ENCODE data around the gene MYO9B.

DNA sequence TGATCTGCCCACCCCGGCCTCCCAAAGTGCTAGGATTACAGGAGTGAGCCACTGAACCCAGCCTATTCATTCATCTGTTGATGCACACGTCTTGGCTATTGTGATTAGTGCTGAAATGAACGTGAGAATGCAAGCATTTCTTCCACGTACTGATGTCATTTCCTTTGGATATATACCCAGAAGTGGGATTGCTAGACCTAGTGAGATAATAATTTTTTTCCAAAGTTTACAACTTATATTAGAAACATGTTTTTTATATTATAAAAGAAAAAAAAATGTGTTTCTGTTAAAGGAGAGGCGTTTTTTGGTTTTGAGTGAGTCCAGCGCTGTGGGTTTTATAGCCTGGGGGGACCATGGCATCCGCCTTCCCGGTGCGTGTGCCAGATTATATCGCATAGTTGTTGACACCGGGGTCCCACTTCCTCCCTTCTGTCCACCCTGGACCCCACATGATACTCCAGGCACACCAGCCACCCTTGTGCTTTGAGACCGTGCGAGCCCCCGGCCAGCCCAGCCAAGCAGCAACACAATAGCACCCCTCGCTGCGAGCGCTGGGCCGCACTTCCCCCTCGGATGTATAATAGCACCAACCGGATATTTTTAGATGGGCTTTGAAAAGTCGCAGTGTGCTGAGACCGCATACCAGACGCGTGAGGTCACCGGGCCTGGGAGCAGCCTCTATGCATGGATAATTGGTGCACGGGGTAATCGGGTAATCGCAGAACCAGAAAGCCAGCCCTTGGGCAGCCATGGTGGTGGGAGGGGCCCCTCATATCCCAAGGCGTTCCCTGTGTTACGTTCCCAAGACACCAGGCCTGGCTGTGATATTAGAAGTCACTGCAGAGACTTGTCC lies 59.6 kb downstream of the MYO9B start:
- TF ChIP-seq, protein P1, sequence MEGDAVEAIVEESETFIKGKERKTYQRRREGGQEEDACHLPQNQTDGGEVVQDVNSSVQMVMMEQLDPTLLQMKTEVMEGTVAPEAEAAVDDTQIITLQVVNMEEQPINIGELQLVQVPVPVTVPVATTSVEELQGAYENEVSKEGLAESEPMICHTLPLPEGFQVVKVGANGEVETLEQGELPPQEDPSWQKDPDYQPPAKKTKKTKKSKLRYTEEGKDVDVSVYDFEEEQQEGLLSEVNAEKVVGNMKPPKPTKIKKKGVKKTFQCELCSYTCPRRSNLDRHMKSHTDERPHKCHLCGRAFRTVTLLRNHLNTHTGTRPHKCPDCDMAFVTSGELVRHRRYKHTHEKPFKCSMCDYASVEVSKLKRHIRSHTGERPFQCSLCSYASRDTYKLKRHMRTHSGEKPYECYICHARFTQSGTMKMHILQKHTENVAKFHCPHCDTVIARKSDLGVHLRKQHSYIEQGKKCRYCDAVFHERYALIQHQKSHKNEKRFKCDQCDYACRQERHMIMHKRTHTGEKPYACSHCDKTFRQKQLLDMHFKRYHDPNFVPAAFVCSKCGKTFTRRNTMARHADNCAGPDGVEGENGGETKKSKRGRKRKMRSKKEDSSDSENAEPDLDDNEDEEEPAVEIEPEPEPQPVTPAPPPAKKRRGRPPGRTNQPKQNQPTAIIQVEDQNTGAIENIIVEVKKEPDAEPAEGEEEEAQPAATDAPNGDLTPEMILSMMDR (optimal IDR thresholded peaks at IDR 0.05 in 1 of 3, IDR thresholded peaks at IDR 0.05 in 1 of 3, conservative IDR thresholded peaks at IDR 0.05 in 1 of 3; ENCODE audit: extremely low read depth in 1 of 3, insufficient read depth in 2 of 3, low read length in 3 of 3), result peak in 1 of 3 experiments; percentile 24
- TF ChIP-seq EZH2 (IDR thresholded peaks at IDR 0.05; ENCODE audit: low read length), result no peak
